ENCODE data around the gene SLC2A8. TPM values are rescaled to one million over a fixed set of nuclear protein-coding genes. Genes with fewer than 3 reads are reported as not detected.

Gene SLC2A8
- total RNA-seq, 1 experiment from 2014 or later = 144 TPM

GRCh38 chr9:127444921-127445850, 48.2 kb downstream of the SLC2A8 start:
- POLR2A ChIA-PET = interaction anchor here (1.5 to 2.0 kb wide), 2 partner anchors 22 to 48 kb away, joined by 4 to 18 read pairs; partner anchors contain the start of genes SLC2A8 and ZNF79

GRCh38 chr9:127445851-127446712, 49.1 kb downstream of the SLC2A8 start:
- Mint-ChIP-seq H3K27ac (ENCODE audit: unreplicated experiment) (peak overlapping the region; percentile 98), H3K4me3 (ENCODE audit: unreplicated experiment) (no peak overlapping the region), H3K4me1 (ENCODE audit: low read depth, unreplicated experiment) (peaks cover 12% of the 10 kb centered on the region), H3K36me3 (ENCODE audit: insufficient read depth, unreplicated experiment) (peaks cover 100% of the 10 kb centered on the region), H3K9me3 (ENCODE audit: unreplicated experiment) (no peaks in the 10 kb centered on the region), H3K27me3 (ENCODE audit: insufficient read depth, unreplicated experiment) (peaks cover 3% of the 10 kb centered on the region)
- H3K4me1 ChIP-seq = peaks cover 9% of the 10 kb centered on the region; the same call in 1 of the 2 replicates
- H3K36me3 ChIP-seq (ENCODE audit: control insufficient read depth, insufficient read depth, low read length) = peaks cover 10% of the 10 kb centered on the region
- H3K4me3 ChIP-seq (ENCODE audit: low read depth, low read length) = no peak overlapping the region
- peaks cover 7% of the 10 kb centered on the region; the same call in 1 of the 2 replicates for H3K9me3 ChIP-seq
- no TSS peak for BruUV-seq (replicated peaks)
- H3K27me3 ChIP-seq (replicated peaks; ENCODE audit: control insufficient read depth, insufficient read depth, low read length) = no peaks in the 10 kb centered on the region
- intact Hi-C loops (cut with micrococcal nuclease; ENCODE audit: unreplicated experiment) = no loop called here
- TF ChIP-seq CTCF (IDR thresholded peaks at IDR 0.05; ENCODE audit: insufficient read depth in 1 of 2, low read depth in 1 of 2, low read length in 1 of 2, severe bottlenecking in 1 of 2, unreplicated experiment in 1 of 2) = no peak
- CTCF ChIA-PET = interaction anchor here (1.4 kb wide), 1 partner anchor 22 kb away, joined by 3 read pairs; the partner anchor contains the start of gene ZNF79
- POLR2A ChIA-PET = interaction anchor here (0.6 kb wide), 1 partner anchor 52 kb away, joined by 6 read pairs; no protein-coding TSS in a partner anchor
- DNase-seq = peak in 1 of 2 experiments; percentile 71

More at GRCh38 chr9:127444921-127445850, 48.2 kb downstream of the SLC2A8 start:
- peaks cover 10% of the 10 kb centered on the region for H3K4me1 Mint-ChIP-seq (ENCODE audit: low read depth, unreplicated experiment)
- CTCF ChIA-PET = no interaction called here
- Histone ChIP-seq H3K9me3 (peaks cover 7% of the 10 kb centered on the region; the same call in 1 of the 2 replicates), H3K4me3 (ENCODE audit: low read depth, low read length) (no peak overlapping the region), H3K27me3 (replicated peaks; ENCODE audit: control insufficient read depth, insufficient read depth, low read length) (no peaks in the 10 kb centered on the region), H3K4me1 (peaks cover 9% of the 10 kb centered on the region; the same call in 1 of the 2 replicates), H3K36me3 (ENCODE audit: control insufficient read depth, insufficient read depth, low read length) (peaks cover 10% of the 10 kb centered on the region)
- peak overlapping the region; percentile 98 for H3K27ac Mint-ChIP-seq (ENCODE audit: unreplicated experiment)
- intact Hi-C loops (cut with micrococcal nuclease; ENCODE audit: unreplicated experiment) = no loop called here
- no peak for TF ChIP-seq CTCF (IDR thresholded peaks at IDR 0.05; ENCODE audit: insufficient read depth in 1 of 2, low read depth in 1 of 2, low read length in 1 of 2, severe bottlenecking in 1 of 2, unreplicated experiment in 1 of 2)
- H3K27me3 Mint-ChIP-seq (ENCODE audit: insufficient read depth, unreplicated experiment) = peaks cover 3% of the 10 kb centered on the region
- BruUV-seq (replicated peaks) = TSS peak; percentile 23
- H3K4me3 Mint-ChIP-seq (ENCODE audit: unreplicated experiment) = no peak overlapping the region
- H3K36me3 Mint-ChIP-seq (ENCODE audit: insufficient read depth, unreplicated experiment) = peaks cover 100% of the 10 kb centered on the region
- no peaks in the 10 kb centered on the region for H3K9me3 Mint-ChIP-seq (ENCODE audit: unreplicated experiment)
- DNase-seq = no peak
